Mesothelial cell of epicardium (in vitro differentiated cells): Measurements from ENCODE around the gene LRRC28. TPM values are rescaled to one million over a fixed set of nuclear protein-coding genes. Genes with fewer than 3 reads are reported as not detected.

ENCODE experiments used
- DNase-seq, 2 experiments: peaks; one replicate each; pipeline ENCODE4 v3.0.0; 2021; ENCODE audit warnings: low spot score in 2 of 2; ENCODE audit not compliant: unreplicated experiment in 2 of 2
- H3K27ac Mint-ChIP-seq: 2 replicates; pipeline ENCODE4 v1.8.0; 2021; ENCODE audit warnings: mixed read lengths
- H3K27me3 Mint-ChIP-seq: 2 replicates; pipeline ENCODE4 v1.8.0; 2021; ENCODE audit warnings: low read depth, mixed read lengths
- H3K36me3 Mint-ChIP-seq: 2 replicates; pipeline ENCODE4 v1.8.0; 2021; ENCODE audit warnings: mixed read lengths
- H3K4me1 Mint-ChIP-seq: 2 replicates; pipeline ENCODE4 v1.8.0; 2021; ENCODE audit warnings: mixed read lengths
- H3K4me3 Mint-ChIP-seq: 2 replicates; pipeline ENCODE4 v1.8.0; 2021; ENCODE audit warnings: mild to moderate bottlenecking, moderate library complexity, mixed read lengths
- H3K9me3 Mint-ChIP-seq: 2 replicates; pipeline ENCODE4 v1.8.0; 2021; ENCODE audit warnings: mixed read lengths
- total RNA-seq: library from RNA; stranded (reverse); gene quantifications from 3 replicates; pipeline ENCODE4 v1.2.1, GENCODE V29; 2021
- TF ChIP-seq, protein P1 (sequence below): fragments of 200-600 bp; sonication (generic); IDR thresholded peaks from one replicate; pipeline ENCODE4 v1.5.0; 2021; ENCODE audit warnings: antibody characterized with exemption; ENCODE audit not compliant: unreplicated experiment

LRRC28 gene
- total RNA-seq, 1 donor from 2014 or later: 29.3 TPM

- Mint-ChIP-seq H3K4me1 (peaks cover 26% of the 10 kb centered on the region), H3K27ac (no peak overlapping the region), H3K27me3 (no peaks in the 10 kb centered on the region), H3K4me3 (no peak overlapping the region), H3K9me3 (no peaks in the 10 kb centered on the region), H3K36me3 (no peaks in the 10 kb centered on the region)
- TF ChIP-seq, protein P1, sequence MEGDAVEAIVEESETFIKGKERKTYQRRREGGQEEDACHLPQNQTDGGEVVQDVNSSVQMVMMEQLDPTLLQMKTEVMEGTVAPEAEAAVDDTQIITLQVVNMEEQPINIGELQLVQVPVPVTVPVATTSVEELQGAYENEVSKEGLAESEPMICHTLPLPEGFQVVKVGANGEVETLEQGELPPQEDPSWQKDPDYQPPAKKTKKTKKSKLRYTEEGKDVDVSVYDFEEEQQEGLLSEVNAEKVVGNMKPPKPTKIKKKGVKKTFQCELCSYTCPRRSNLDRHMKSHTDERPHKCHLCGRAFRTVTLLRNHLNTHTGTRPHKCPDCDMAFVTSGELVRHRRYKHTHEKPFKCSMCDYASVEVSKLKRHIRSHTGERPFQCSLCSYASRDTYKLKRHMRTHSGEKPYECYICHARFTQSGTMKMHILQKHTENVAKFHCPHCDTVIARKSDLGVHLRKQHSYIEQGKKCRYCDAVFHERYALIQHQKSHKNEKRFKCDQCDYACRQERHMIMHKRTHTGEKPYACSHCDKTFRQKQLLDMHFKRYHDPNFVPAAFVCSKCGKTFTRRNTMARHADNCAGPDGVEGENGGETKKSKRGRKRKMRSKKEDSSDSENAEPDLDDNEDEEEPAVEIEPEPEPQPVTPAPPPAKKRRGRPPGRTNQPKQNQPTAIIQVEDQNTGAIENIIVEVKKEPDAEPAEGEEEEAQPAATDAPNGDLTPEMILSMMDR: no peak
- peak in 1 of 2 experiments; percentile 34 for DNase-seq
These were observed 188.2 kb downstream of the LRRC28 start for GRCh38 chr15:99439524-99439835.

DNA sequence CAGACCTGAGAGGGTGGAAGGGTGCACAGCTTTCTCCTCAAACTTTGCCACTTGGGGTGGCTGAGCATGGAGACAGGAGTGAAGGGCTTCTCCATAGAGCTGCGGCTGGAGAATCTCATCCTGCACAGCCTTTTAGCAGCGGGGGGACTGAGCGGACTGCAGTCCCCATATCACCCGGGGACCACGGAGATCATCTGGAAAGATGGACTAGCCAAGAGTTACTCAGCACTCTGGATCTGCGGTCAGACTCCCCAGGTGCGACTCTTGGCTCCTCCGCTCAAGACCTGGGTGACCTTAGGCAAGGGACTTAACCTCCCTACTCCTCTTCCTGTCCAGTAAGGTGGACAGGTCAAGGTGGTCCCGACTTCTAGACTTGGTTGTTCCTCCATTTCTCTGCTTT, 188.7 kb downstream of the LRRC28 start:
- H3K27me3 Mint-ChIP-seq: no peaks in the 10 kb centered on the region
- H3K27ac Mint-ChIP-seq: no peak overlapping the region
- no peak overlapping the region for H3K4me3 Mint-ChIP-seq
- DNase-seq: no peak
- TF ChIP-seq, protein P1: no peak
- peaks cover 23% of the 10 kb centered on the region for H3K4me1 Mint-ChIP-seq
- H3K36me3 Mint-ChIP-seq: no peaks in the 10 kb centered on the region
- H3K9me3 Mint-ChIP-seq: no peaks in the 10 kb centered on the region

Other genes with a start within 250 kb of the LRRC28 start
- gene PGPEP1L, start 243.7 kb upstream of the LRRC28 start, total RNA-seq: not detected in 3 replicates
- 1.2 to 1.4 TPM (median 1.3 TPM) in 3 replicates for gene SYNM, start 146.4 kb upstream of the LRRC28 start, total RNA-seq
- 32.3 to 34.6 TPM (median 34.0 TPM) in 3 replicates for gene TTC23, start 1.9 kb upstream of the LRRC28 start, total RNA-seq